ENCODE results near the gene KCMF1. TPM values are rescaled to one million over a fixed set of nuclear protein-coding genes. Genes with fewer than 3 reads are reported as not detected.

The KCMF1 gene
- polyA plus RNA-seq, 1 donor (not counting 4 experiments of a cell fraction or from before 2014, with no cell fraction given): 111 TPM

DNA sequence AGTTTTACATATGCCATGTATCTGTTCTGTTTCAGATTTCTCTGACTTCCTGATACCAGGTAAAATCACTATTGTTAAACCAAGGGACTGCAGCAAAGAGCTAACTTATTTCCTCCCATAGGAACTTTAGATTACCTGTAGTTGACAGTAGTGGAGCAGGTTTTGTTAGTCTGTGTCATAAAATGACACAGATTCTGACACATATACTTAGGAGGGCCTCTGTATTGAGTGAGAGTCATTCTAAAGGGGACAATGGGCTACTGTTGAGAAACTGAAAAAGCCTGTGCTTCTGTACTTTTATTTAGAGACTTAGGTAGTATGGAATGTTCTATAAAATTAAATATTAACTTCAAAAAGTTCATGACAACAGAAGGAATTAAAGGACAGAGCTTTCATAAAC lies 48.2 kb downstream of the KCMF1 start:
- H2AFZ ChIP-seq (ENCODE audit: control insufficient read depth, low read length): no peak overlapping the region
- FAIRE-seq (peak; percentile 34), DNase-seq (ENCODE audit: low read depth, low spot score) (no peak)
- no peak overlapping the region for H3K4me3 ChIP-seq (ENCODE audit: control insufficient read depth in 2 of 3, extremely low read depth in 1 of 3, insufficient read depth in 2 of 3, low read depth in 1 of 3, low read length in 3 of 3)
- dilution Hi-C loops (cut with MboI; ENCODE audit: extremely low pct_ligation_motif_present, low sequenced_read_pairs): no loop called here
- H3K9ac ChIP-seq (ENCODE audit: control insufficient read depth, extremely low read depth, insufficient read depth, low read length): no peak overlapping the region
- H3K4me1 ChIP-seq (ENCODE audit: control insufficient read depth, extremely low read depth, insufficient read depth, low read length): peaks cover 34% of the 10 kb centered on the region
- no peaks in the 10 kb centered on the region for H3K27me3 ChIP-seq (ENCODE audit: control insufficient read depth, extremely low read depth, insufficient read depth, low read length)
- peaks cover 86% of the 10 kb centered on the region for H3K79me2 ChIP-seq (ENCODE audit: control insufficient read depth, insufficient read depth, low read length)
- peaks cover 2% of the 10 kb centered on the region for H3K9me1 ChIP-seq (ENCODE audit: control insufficient read depth, extremely low read depth, insufficient read depth, low read length)
- no peaks in the 10 kb centered on the region for H3K9me3 ChIP-seq (ENCODE audit: control insufficient read depth, low read depth, low read length)
- H3K36me3 ChIP-seq (ENCODE audit: control insufficient read depth in 2 of 2, extremely low read depth in 1 of 2, insufficient read depth in 2 of 2, low read length in 2 of 2): peaks cover 0 to 2% of the 10 kb centered on the region in 2 experiments
- peak overlapping the region; percentile 42 for H3K27ac ChIP-seq (ENCODE audit: control insufficient read depth, insufficient read depth, low read length)
- H4K20me1 ChIP-seq (ENCODE audit: control insufficient read depth, extremely low read depth, insufficient read depth, low read length): peaks cover 5% of the 10 kb centered on the region
- TF ChIP-seq, protein P1, sequence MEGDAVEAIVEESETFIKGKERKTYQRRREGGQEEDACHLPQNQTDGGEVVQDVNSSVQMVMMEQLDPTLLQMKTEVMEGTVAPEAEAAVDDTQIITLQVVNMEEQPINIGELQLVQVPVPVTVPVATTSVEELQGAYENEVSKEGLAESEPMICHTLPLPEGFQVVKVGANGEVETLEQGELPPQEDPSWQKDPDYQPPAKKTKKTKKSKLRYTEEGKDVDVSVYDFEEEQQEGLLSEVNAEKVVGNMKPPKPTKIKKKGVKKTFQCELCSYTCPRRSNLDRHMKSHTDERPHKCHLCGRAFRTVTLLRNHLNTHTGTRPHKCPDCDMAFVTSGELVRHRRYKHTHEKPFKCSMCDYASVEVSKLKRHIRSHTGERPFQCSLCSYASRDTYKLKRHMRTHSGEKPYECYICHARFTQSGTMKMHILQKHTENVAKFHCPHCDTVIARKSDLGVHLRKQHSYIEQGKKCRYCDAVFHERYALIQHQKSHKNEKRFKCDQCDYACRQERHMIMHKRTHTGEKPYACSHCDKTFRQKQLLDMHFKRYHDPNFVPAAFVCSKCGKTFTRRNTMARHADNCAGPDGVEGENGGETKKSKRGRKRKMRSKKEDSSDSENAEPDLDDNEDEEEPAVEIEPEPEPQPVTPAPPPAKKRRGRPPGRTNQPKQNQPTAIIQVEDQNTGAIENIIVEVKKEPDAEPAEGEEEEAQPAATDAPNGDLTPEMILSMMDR (optimal IDR thresholded peaks at IDR 0.05 in 1 of 3, IDR thresholded peaks at IDR 0.05 in 1 of 3, conservative IDR thresholded peaks at IDR 0.05 in 1 of 3; ENCODE audit: extremely low read depth in 1 of 3, insufficient read depth in 2 of 3, low read length in 3 of 3): no peak
- TF ChIP-seq EZH2 (IDR thresholded peaks at IDR 0.05; ENCODE audit: low read length): no peak
- peak overlapping the region; percentile 37 for H3K4me2 ChIP-seq (ENCODE audit: control insufficient read depth, extremely low read depth, insufficient read depth, low read depth, low read length)

DNA sequence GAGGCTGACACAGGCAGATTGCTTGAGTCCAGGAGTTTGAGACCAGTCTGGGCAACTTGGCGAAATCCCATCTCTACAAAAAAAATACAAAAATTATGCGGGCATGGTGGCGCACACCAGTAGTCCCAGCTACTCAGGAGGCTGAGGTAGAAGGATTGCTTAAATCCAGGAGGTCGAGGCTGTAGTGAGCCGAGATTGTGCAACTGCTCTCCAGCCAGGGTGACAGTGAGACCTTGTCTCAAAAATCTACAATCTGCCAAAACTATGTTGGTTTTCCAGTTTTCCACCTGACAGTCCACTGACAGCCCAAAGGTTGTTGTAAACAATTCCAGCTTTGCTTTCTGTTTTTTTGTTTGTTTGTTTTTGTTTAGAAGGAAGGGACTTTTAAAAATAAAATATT lies 51.3 kb downstream of the KCMF1 start:
- no peak for FAIRE-seq

More for the DNA sequence above, 51.3 kb downstream of the KCMF1 start:
- no peak overlapping the region for H2AFZ ChIP-seq (ENCODE audit: control insufficient read depth, low read length)
- no peak for TF ChIP-seq EZH2 (IDR thresholded peaks at IDR 0.05; ENCODE audit: low read length)
- TF ChIP-seq, protein P1 (optimal IDR thresholded peaks at IDR 0.05 in 1 of 3, IDR thresholded peaks at IDR 0.05 in 1 of 3, conservative IDR thresholded peaks at IDR 0.05 in 1 of 3; ENCODE audit: extremely low read depth in 1 of 3, insufficient read depth in 2 of 3, low read length in 3 of 3): no peak
- H3K9ac ChIP-seq (ENCODE audit: control insufficient read depth, extremely low read depth, insufficient read depth, low read length): no peak overlapping the region
- H3K79me2 ChIP-seq (ENCODE audit: control insufficient read depth, insufficient read depth, low read length): peaks cover 93% of the 10 kb centered on the region
- H3K4me1 ChIP-seq (ENCODE audit: control insufficient read depth, extremely low read depth, insufficient read depth, low read length): peaks cover 18% of the 10 kb centered on the region
- H3K4me3 ChIP-seq (ENCODE audit: control insufficient read depth in 2 of 3, extremely low read depth in 1 of 3, insufficient read depth in 2 of 3, low read depth in 1 of 3, low read length in 3 of 3): no peak overlapping the region
- peaks cover 4% of the 10 kb centered on the region for H3K9me1 ChIP-seq (ENCODE audit: control insufficient read depth, extremely low read depth, insufficient read depth, low read length)
- no peaks in the 10 kb centered on the region for H3K9me3 ChIP-seq (ENCODE audit: control insufficient read depth, low read depth, low read length)
- no peak overlapping the region for H3K4me2 ChIP-seq (ENCODE audit: control insufficient read depth, extremely low read depth, insufficient read depth, low read depth, low read length)
- peaks cover 11% of the 10 kb centered on the region for H4K20me1 ChIP-seq (ENCODE audit: control insufficient read depth, extremely low read depth, insufficient read depth, low read length)
- dilution Hi-C loops (cut with MboI; ENCODE audit: extremely low pct_ligation_motif_present, low sequenced_read_pairs): no loop called here
- no peak for DNase-seq (ENCODE audit: low read depth, low spot score)
- H3K36me3 ChIP-seq (ENCODE audit: control insufficient read depth in 2 of 2, extremely low read depth in 1 of 2, insufficient read depth in 2 of 2, low read length in 2 of 2): no peaks in the 10 kb centered on the region
- H3K27ac ChIP-seq (ENCODE audit: control insufficient read depth, insufficient read depth, low read length): no peak overlapping the region
- H3K27me3 ChIP-seq (ENCODE audit: control insufficient read depth, extremely low read depth, insufficient read depth, low read length): no peaks in the 10 kb centered on the region
